ENCODE data around the gene GTSE1.

The GTSE1 gene

DNA sequence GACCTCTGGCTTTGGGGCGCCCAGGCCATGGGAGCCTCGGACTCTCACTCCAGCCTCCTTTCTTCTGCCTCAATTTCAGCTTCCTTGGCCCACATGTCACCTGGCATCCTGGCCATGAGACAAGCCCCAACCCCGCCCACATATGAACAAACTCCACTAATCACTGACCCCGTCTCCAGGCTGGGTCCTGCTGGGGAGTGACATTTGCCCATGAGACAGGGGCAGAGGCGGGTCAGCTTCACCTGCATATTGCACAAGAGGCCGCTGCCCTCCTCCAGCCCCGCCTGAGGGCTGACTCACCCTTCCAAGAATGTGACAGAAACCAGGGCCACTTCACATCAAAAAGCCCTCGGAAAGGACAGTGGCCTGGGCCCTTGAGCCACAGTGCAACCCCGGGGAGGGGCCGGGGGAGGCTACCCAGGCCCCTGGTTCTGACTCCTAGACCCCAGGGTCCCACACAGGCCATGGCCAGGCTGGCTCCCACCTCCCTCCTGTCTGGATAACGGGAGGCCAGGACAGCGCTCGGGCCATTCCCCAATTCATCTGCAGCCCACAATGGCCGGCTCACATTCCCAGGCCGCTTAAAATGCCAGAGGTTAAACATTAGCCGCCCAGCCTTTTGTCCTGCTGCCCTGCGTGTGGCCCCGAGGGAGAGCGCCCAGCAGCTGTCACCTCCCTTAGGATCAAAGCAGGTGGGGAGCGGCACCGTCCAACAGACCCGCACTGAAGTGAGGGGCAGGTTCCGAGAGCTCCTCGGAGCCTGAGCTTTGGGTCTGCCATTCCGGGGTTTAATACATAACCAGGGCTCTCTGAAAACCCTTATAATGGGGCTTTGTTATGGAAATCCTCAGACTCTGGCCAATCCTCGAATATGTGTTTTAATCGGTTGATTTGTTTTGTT is 81.1 kb downstream of the GTSE1 start:
- no peak for DNase-seq (ENCODE audit: low read depth in 2 of 2)

DNA sequence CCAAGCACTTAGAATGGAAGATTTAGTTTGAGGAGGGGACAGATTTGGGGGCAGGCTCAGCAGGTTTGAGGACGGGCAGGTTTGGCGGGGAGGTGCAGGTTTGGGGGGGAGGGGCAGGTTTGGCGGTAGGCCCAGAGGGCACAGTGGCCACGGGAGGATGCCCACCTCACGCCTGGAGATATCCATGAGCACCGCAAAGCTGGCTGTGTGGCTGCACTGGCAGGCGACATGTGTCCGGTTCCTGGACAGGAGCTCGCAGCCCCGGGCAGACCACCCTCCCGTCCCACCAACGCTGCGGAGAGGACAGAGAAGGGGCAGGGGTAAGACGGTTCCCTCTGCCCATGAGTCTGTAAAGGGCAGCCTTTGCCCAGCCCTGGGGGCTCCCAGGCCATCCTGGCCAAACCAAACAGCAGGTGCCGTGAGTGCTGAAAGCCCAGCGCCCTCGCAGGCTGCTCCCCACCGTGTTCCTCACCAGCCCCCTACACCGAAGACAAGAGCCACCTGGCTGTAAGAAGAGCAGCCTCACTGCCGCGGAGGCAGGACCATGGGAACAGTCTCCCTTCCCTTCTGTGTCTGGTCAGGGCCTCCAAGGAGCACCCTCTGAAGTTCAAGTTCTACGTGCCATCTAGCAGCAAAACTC is 81.9 kb downstream of the GTSE1 start:
- no peak for DNase-seq (ENCODE audit: low read depth in 2 of 2)

GRCh38 chr22:46379066-46379930 is 82.6 kb downstream of the GTSE1 start:
- DNase-seq (ENCODE audit: low read depth in 2 of 2), result no peak

DNA sequence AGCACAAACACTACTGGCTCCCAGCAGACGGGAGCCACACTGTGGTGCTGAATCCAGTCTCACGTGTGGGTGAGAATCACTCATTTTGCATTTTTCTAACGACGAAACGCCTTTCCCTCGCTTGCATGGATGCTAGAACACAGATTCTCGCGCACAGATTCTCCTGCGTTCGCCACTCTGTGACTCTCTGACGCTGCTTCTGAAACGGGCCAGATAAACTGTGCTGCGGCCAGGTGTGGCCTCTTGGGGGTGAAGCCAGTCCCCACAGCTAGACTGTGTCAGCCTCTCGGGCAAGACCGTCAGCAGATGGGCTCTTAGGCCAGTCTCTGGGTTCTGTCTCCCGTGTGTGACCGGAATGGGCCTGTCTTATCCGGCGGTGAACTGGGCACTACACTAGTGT is 83.4 kb downstream of the GTSE1 start:
- DNase-seq (ENCODE audit: low read depth in 2 of 2), result no peak

Measured in stimulated activated CD4-positive, alpha-beta T cell treated with anti-CD3 and anti-CD28 coated beads, Interleukin-4, amount 100 ng/mL, for 48 hours (primary cell).